B cell (primary cell): ENCODE data around the gene ADARB2. TPM values are rescaled to one million over a fixed set of nuclear protein-coding genes. Genes with fewer than 3 reads are reported as not detected.

Experiments used
- ATAC-seq: fragments of 200-7000 bp; cut with Tn5 transposase; one replicate; pipeline ENCODE4 v1.10.0; 2021; ENCODE audit warnings: low read depth, mild to moderate bottlenecking, moderate number of reproducible peaks, moderate library complexity
- CTCF ChIA-PET: fragments of 350-600 bp; sonication (Branson Sonifier 250); formaldehyde crosslinking; loops from one replicate; lab custom pipeline; 2021; ENCODE audit warnings: antibody characterized with exemption, inconsistent platforms; lab: Charles Lee
- POLR2A ChIA-PET: fragments of 350-600 bp; sonication (Branson Sonifier 250); formaldehyde crosslinking; loops from one replicate; lab custom pipeline; 2021; ENCODE audit warnings: antibody characterized with exemption; lab: Charles Lee
- DNase-seq: peaks from one replicate; pipeline ENCODE4 v3.0.0; 2013
- H2AFZ ChIP-seq: 2 replicates; pipeline ENCODE4 v1.6.1; 2012; ENCODE audit warnings: mild to moderate bottlenecking, low read depth, low read length; ENCODE audit not compliant: insufficient read depth, poor library complexity, severe bottlenecking
- H3K27ac ChIP-seq, 2 donors: 1 replicate in 1 of 2; 2 replicates in 1 of 2; pipeline ENCODE4 v1.5.1; 2012 to 2013; ENCODE audit warnings: low read length in 2 of 2, mild to moderate bottlenecking in 2 of 2, moderate library complexity in 1 of 2
- H3K27me3 ChIP-seq, 4 experiments: fragments of 200-600 bp in 1 of 4; sonication (generic) in 1 of 4; replicated peaks in 1 of 4; 1 replicate in 2 of 4; 2 replicates in 2 of 4; pipeline versions ENCODE4 v1.6.1 to v1.7.0; 2013 to 2016; ENCODE audit warnings: low read length in 3 of 4, mild to moderate bottlenecking in 2 of 4, mixed read lengths in 1 of 4, moderate library complexity in 1 of 4; ENCODE audit not compliant: insufficient read depth in 4 of 4, control insufficient read depth in 3 of 4; ENCODE audit errors: control extremely low read depth in 1 of 4
- H3K36me3 ChIP-seq, 2 experiments: replicated peaks in 1 of 2; 1 replicate in 1 of 2; 2 replicates in 1 of 2; pipeline versions ENCODE4 v1.6.1 to v1.7.1; 2013; ENCODE audit warnings: low read length in 1 of 2; ENCODE audit not compliant: insufficient read depth in 2 of 2, control insufficient read depth in 1 of 2; ENCODE audit errors: control extremely low read depth in 1 of 2, extremely low read depth in 1 of 2
- H3K4me1 ChIP-seq, 2 donors: fragments of 200-600 bp in 1 of 2; sonication (generic) in 1 of 2; 1 replicate in 1 of 2; 2 replicates in 1 of 2; pipeline versions ENCODE4 v1.5.1 to v1.6.1; 2013 to 2017; ENCODE audit warnings: low read length in 2 of 2; ENCODE audit not compliant: control insufficient read depth in 2 of 2, insufficient read depth in 2 of 2
- H3K4me2 ChIP-seq: replicated peaks from 2 replicates; pipeline ENCODE3; 2012; ENCODE audit warnings: mild to moderate bottlenecking, low read depth, low read length; ENCODE audit not compliant: poor library complexity, severe bottlenecking
- H3K4me3 ChIP-seq, 5 experiments: fragments of 200-600 bp in 1 of 5; sonication (generic) in 1 of 5; 1 replicate in 3 of 5; 2 replicates in 2 of 5; pipeline versions ENCODE4 v1.5.1 to v1.7.0; 2011 to 2016; ENCODE audit warnings: low read length in 4 of 5, mild to moderate bottlenecking in 4 of 5, low read depth in 2 of 5, control low read depth in 1 of 5, moderate library complexity in 1 of 5; ENCODE audit not compliant: insufficient read depth in 1 of 5; ENCODE audit errors: control extremely low read depth in 1 of 5, extremely low read depth in 1 of 5
- H3K79me2 ChIP-seq: fragments of 200-600 bp; sonication (generic); one replicate; pipeline ENCODE4 v1.6.0; 2016; ENCODE audit warnings: low read length; ENCODE audit not compliant: control insufficient read depth, insufficient read depth
- H3K9ac ChIP-seq: fragments of 200-600 bp; sonication (generic); 2 replicates; pipeline ENCODE4 v1.6.1; 2017; ENCODE audit warnings: mild to moderate bottlenecking, low read length, moderate library complexity
- H3K9me3 ChIP-seq, 3 donors: one replicate each; pipeline versions ENCODE4 v1.6.1 to v1.7.1; 2013; ENCODE audit warnings: low read length in 2 of 3; ENCODE audit not compliant: control insufficient read depth in 2 of 3, insufficient read depth in 1 of 3; ENCODE audit errors: control extremely low read depth in 1 of 3
- H4K20me1 ChIP-seq: 2 replicates; pipeline ENCODE4 v1.6.0; 2012; ENCODE audit warnings: mild to moderate bottlenecking, low read length; ENCODE audit not compliant: insufficient read depth, control insufficient read depth, poor library complexity, severe bottlenecking
- H3K27ac Mint-ChIP-seq: one replicate; pipeline ENCODE4 v1.8.0; 2021; ENCODE audit warnings: mixed read lengths
- H3K27me3 Mint-ChIP-seq: one replicate; pipeline ENCODE4 v1.8.0; 2021; ENCODE audit warnings: mixed read lengths
- H3K4me1 Mint-ChIP-seq: one replicate; pipeline ENCODE4 v1.8.0; 2021; ENCODE audit warnings: mixed read lengths
- H3K4me3 Mint-ChIP-seq: one replicate; pipeline ENCODE4 v1.8.0; 2021; ENCODE audit warnings: mixed read lengths
- H3K9me3 Mint-ChIP-seq: one replicate; pipeline ENCODE4 v1.8.0; 2022; ENCODE audit warnings: mixed read lengths; ENCODE audit not compliant: insufficient read depth
- CTCF ChIP-seq: fragments of 200-600 bp; IDR thresholded peaks from one replicate; pipeline ENCODE4 v1.8.0; 2022; ENCODE audit warnings: antibody characterized with exemption, mild to moderate bottlenecking
- EZH2 ChIP-seq: IDR thresholded peaks from 2 replicates; pipeline ENCODE4 v1.6.1; 2012; ENCODE audit warnings: borderline replicate concordance, low read depth, mild to moderate bottlenecking, moderate library complexity, low read length; ENCODE audit not compliant: insufficient read depth, poor library complexity, severe bottlenecking
- WGBS: methylation state at CpG from one replicate; pipeline ENCODE4 v1.1.5; 2013; ENCODE audit warnings: missing lambda C conversion rate; ENCODE audit not compliant: insufficient coverage; 5-methylcytosine and 5-hydroxymethylcytosine counted together
- intact Hi-C: fragments of 100-400 bp; cut with micrococcal nuclease; formaldehyde crosslinking; loops from one replicate; pipeline ENCODE4 v1.10.0; 2022
- polyA plus RNA-seq: library from polyadenylated mRNA; depleted of rRNA; stranded (reverse); fragments of >200 nt; gene quantifications from 2 replicates; pipeline ENCODE4 v1.2.3, GENCODE V29; 2012
- total RNA-seq, 2 donors: library from RNA; stranded (reverse); fragments of 120-200 nt in 1 of 2; gene quantifications; 1 replicate in 1 of 2; 2 replicates in 1 of 2; pipeline versions ENCODE4 v1.2.3 to v1.2.4, GENCODE V29; 2013 to 2022

Gene ADARB2
- total and polyA plus RNA-seq, 2 donors (not counting 1 experiment from before 2014, with no cell fraction given): 0.13 to 0.96 TPM

- Histone ChIP-seq H3K27ac (no peak overlapping the region), H3K36me3 (no peaks in the 10 kb centered on the region), H2AFZ (no peak overlapping the region), H3K27me3 (peaks cover 0 to 7% (median 3%) of the 10 kb centered on the region in 4 experiments), H3K4me1 (no peaks in the 10 kb centered on the region), H3K9me3 (peaks cover 0 to 3% (median 0%) of the 10 kb centered on the region in 3 donors), H3K4me2 (no peak overlapping the region), H3K79me2 (no peaks in the 10 kb centered on the region), H3K9ac (no peak overlapping the region), H4K20me1 (no peaks in the 10 kb centered on the region), H3K4me3 (no peak overlapping the region)
- ChIA-PET CTCF (interaction anchor here (0.6 kb wide), 1 partner anchor 107 kb away, joined by 3 read pairs; no protein-coding TSS in a partner anchor), POLR2A (no interaction called here)
- H3K27me3 Mint-ChIP-seq: peaks cover 27% of the 10 kb centered on the region
- no peaks in the 10 kb centered on the region for H3K9me3 Mint-ChIP-seq
- H3K27ac Mint-ChIP-seq: no peak overlapping the region
- intact Hi-C loops: no loop called here
- ATAC-seq (no peak), DNase-seq (no peak)
- WGBS: 100% methylated on average over 1 of the region's 3 CpGs
- TF ChIP-seq EZH2: no peak
- TF ChIP-seq CTCF: no peak
- H3K4me1 Mint-ChIP-seq: no peaks in the 10 kb centered on the region
- no peak overlapping the region for H3K4me3 Mint-ChIP-seq
These were observed 416.5 kb downstream of the ADARB2 start for GRCh38 chr10:1320739-1321320.

GRCh38 chr10:1316809-1317143 is 420.5 kb downstream of the ADARB2 start:
- no peak overlapping the region for H3K27ac ChIP-seq
- Mint-ChIP-seq H3K4me3 (no peak overlapping the region), H3K4me1 (no peaks in the 10 kb centered on the region), H3K27me3 (peaks cover 21% of the 10 kb centered on the region), H3K9me3 (no peaks in the 10 kb centered on the region), H3K27ac (no peak overlapping the region)
- H3K9me3 ChIP-seq: no peaks in the 10 kb centered on the region
- H3K4me2 ChIP-seq: no peak overlapping the region
- peaks cover 0 to 6% (median 1%) of the 10 kb centered on the region in 4 experiments for H3K27me3 ChIP-seq
- ChIA-PET CTCF (no interaction called here), POLR2A (no interaction called here)
- no peaks in the 10 kb centered on the region for H3K79me2 ChIP-seq
- intact Hi-C loops: no loop called here
- ATAC-seq (no peak), DNase-seq (no peak)
- H3K9ac ChIP-seq: no peak overlapping the region
- no peak overlapping the region for H3K4me3 ChIP-seq
- H4K20me1 ChIP-seq: no peaks in the 10 kb centered on the region
- no peaks in the 10 kb centered on the region for H3K4me1 ChIP-seq
- H2AFZ ChIP-seq: no peak overlapping the region
- no peak for TF ChIP-seq CTCF
- H3K36me3 ChIP-seq: no peaks in the 10 kb centered on the region
- WGBS: 57% methylated on average over 7 of the region's 8 CpGs
